Immature natural killer cell (primary cell): Measurements from ENCODE around the gene AMPD1. TPM values are rescaled to one million over a fixed set of nuclear protein-coding genes. Genes with fewer than 3 reads are reported as not detected.

ENCODE experiments used
- DNase-seq, 3 donors: peaks; one replicate each; pipeline ENCODE4 v3.0.0; 2022; ENCODE audit warnings: mixed read lengths in 1 of 3
- H3K27ac Mint-ChIP-seq, 6 donors: one replicate each; pipeline ENCODE4 v1.8.0; 2020; ENCODE audit warnings: mixed read lengths in 6 of 6, mild to moderate bottlenecking in 5 of 6, inconsistent platforms in 4 of 6, moderate library complexity in 3 of 6
- H3K27me3 Mint-ChIP-seq, 3 donors: one replicate each; pipeline ENCODE4 v1.8.0; 2020 to 2021; ENCODE audit warnings: low read depth in 3 of 3, mild to moderate bottlenecking in 3 of 3, mixed read lengths in 3 of 3, moderate library complexity in 3 of 3, inconsistent platforms in 1 of 3
- H3K36me3 Mint-ChIP-seq, 3 donors: one replicate each; pipeline ENCODE4 v1.8.0; 2020; ENCODE audit warnings: mixed read lengths in 3 of 3, inconsistent platforms in 2 of 3, mild to moderate bottlenecking in 2 of 3
- H3K4me1 Mint-ChIP-seq, 2 donors: one replicate each; pipeline ENCODE4 v1.8.0; 2020; ENCODE audit warnings: inconsistent platforms in 2 of 2, mild to moderate bottlenecking in 2 of 2, mixed read lengths in 2 of 2, moderate library complexity in 1 of 2
- H3K4me3 Mint-ChIP-seq, 5 donors: one replicate each; pipeline ENCODE4 v1.8.0; 2020; ENCODE audit warnings: mild to moderate bottlenecking in 5 of 5, mixed read lengths in 5 of 5, inconsistent platforms in 3 of 5, moderate library complexity in 3 of 5
- H3K9me3 Mint-ChIP-seq, 6 donors: one replicate each; pipeline ENCODE4 v1.8.0; 2020; ENCODE audit warnings: mild to moderate bottlenecking in 6 of 6, mixed read lengths in 6 of 6, inconsistent platforms in 4 of 6, moderate library complexity in 3 of 6
- polyA plus RNA-seq, 3 donors: library from polyadenylated mRNA; unstranded; fragments of 300-500 nt; fragmentation: Illumina TruSeq; gene quantifications; one replicate each; pipeline ENCODE4 v1.2.3, GENCODE V29; 2021

Gene AMPD1
- polyA plus RNA-seq, 3 donors from 2014 or later: not detected

DNA sequence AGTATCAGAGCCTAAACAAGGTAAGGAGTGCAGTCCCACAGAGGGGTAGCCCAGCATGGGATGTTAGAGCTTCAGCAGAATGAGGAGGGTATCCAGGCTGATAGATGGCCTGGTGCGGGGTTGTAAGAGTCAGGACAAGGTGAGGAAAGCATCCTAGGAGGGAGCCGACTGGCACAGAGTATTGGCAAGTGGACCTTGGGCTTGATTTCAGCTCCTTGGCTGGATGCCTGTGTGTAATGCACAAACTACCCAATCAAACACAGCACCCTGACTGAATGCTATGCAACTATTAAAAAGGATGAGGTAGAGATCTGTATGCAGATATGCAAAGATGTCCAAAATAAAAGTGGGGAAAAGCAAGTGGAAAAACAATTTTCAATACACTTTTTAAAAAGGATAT is 43.5 kb downstream of the AMPD1 start:
- Mint-ChIP-seq H3K4me1 (no peaks in the 10 kb centered on the region), H3K9me3 (no peaks in the 10 kb centered on the region), H3K4me3 (no peak overlapping the region), H3K27ac (no peak overlapping the region), H3K36me3 (no peaks in the 10 kb centered on the region), H3K27me3 (peaks cover 0 to 2% (median 1%) of the 10 kb centered on the region in 3 donors)
- no peak for DNase-seq

DNA sequence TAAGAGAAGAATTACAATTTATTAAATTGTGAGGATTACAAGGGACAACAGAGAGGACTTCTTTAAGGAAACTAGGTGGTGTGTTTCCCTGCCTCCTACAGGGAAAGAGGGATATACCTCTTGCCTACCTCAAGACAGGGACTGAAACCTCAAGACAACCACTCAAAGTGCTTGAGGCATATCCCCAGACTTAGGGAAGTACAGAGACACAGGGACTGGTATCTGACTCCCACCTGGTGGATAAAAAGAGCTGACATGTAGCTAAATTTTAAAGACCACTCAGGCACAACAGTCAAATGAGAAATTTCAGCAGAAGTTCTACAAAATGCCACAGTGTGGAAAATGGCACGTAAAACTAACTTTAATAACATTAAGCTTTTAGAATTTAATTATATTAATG is 46.8 kb downstream of the AMPD1 start:
- Mint-ChIP-seq H3K4me1 (no peaks in the 10 kb centered on the region), H3K9me3 (no peaks in the 10 kb centered on the region), H3K27ac (no peak overlapping the region), H3K27me3 (peaks cover 0 to 1% (median 0%) of the 10 kb centered on the region in 3 donors), H3K4me3 (no peak overlapping the region), H3K36me3 (no peaks in the 10 kb centered on the region)
- no peak for DNase-seq

DNA sequence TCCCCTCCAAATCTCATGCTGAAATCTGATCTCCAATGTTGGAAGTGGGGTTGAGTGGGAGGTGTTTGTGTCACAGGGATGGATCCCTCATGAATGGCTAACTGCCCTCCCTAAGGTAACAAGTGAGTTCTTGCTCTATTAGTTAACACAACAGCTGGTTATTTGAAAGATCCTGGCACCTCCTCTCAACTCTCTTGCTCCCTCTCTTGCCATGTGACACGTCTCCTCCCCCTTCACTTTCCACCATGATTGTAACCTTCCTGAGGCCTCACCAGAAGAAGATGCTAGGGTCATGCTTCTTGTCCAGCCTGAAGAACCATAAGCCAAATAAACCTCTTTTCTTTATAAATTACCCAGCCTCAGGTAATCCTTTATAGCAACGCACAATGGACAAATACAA is 54.0 kb downstream of the AMPD1 start:
- Mint-ChIP-seq H3K4me1 (no peaks in the 10 kb centered on the region), H3K9me3 (no peaks in the 10 kb centered on the region), H3K27me3 (peaks cover 0 to 6% (median 4%) of the 10 kb centered on the region in 3 donors), H3K36me3 (no peaks in the 10 kb centered on the region), H3K27ac (no peak overlapping the region), H3K4me3 (no peak overlapping the region)
- DNase-seq: no peak

DNA sequence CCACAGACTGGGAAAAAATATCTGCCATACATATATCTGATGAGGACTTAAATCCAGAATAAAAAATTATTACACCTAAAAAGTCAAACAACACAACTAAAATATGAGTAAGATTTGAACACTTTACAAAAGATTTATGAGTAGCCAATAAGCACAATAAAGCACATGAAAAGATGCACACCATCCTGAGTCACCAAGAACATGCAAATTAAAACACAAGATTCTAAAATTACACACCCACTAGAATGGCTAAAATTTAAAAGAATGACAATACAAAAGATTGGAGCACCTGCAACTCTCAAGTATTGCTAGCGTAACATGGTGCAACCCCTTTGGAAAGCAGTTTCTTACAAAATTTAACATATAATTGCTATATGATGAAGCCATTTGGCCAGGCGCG is 56.4 kb downstream of the AMPD1 start:
- no peak for DNase-seq
- no peaks in the 10 kb centered on the region for H3K4me1 Mint-ChIP-seq
- no peaks in the 10 kb centered on the region for H3K36me3 Mint-ChIP-seq
- H3K4me3 Mint-ChIP-seq: no peak overlapping the region
- H3K9me3 Mint-ChIP-seq: no peaks in the 10 kb centered on the region
- H3K27me3 Mint-ChIP-seq: peaks cover 2 to 9% (median 6%) of the 10 kb centered on the region in 3 donors
- H3K27ac Mint-ChIP-seq: no peak overlapping the region

DNA sequence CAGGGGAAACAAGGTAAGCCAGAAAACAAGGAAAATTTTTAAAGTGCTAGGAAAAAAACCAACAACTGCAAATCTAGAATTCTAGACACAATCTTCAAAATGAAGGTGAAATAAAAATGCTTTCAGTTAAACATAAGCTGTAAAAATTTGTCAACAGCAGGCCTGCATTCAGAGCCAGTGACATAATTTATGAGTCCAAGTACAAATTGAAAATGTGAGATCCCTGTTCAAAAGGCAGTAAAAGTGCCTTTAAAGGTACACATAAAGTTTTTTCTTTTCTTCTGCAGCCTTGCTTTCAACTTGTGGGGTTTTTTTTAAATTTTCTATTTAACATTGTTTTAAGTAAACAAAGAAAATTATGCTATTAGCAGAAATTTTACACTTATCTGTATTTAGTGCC is 62.9 kb downstream of the AMPD1 start:
- Mint-ChIP-seq H3K9me3 (peaks cover 0 to 6% (median 5%) of the 10 kb centered on the region in 6 donors), H3K4me3 (no peak overlapping the region), H3K36me3 (no peaks in the 10 kb centered on the region), H3K27me3 (peaks cover 4 to 10% (median 8%) of the 10 kb centered on the region in 3 donors), H3K4me1 (no peaks in the 10 kb centered on the region), H3K27ac (no peak overlapping the region)
- no peak for DNase-seq

DNA sequence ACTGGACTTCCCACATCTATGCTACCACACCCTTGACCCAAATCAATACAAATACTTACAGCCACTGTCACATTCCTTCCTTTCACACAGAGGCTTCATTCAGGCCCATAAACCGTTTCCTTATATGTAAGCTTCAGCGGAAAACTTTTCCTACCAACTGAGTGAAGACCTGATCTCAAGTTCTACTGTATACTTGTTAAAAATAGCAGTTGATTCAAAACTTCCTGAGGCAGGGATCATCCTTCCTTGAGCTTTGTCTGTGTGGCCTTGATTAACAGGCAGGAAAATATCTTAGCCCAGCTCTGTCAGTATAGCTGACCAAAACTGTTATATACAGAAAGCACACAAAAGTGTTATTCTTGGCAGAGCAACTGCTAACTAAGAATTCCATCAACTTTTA is 68.2 kb downstream of the AMPD1 start:
- Mint-ChIP-seq H3K4me3 (no peak overlapping the region), H3K36me3 (no peaks in the 10 kb centered on the region), H3K27me3 (peaks cover 2 to 8% (median 7%) of the 10 kb centered on the region in 3 donors), H3K9me3 (peaks cover 0 to 6% (median 4%) of the 10 kb centered on the region in 6 donors), H3K4me1 (no peaks in the 10 kb centered on the region), H3K27ac (no peak overlapping the region)
- no peak for DNase-seq

DNA sequence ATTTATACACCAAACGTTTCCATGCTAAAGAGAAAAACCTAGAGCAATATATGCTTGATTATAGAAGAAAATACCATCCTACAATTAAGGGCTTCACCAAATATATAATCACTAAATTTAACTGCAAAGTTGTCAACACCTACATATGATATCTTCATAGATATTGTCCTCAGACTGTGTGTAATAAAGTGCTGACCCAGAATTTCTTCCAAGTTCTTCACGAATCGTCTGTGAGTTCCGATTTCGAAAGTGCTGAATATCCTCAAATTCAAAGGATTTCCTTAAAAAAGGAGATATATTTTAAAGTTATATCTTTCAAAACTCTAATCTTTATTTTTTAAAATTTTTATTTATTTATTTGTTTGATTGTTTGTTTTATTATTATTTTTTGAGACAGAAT is 72.0 kb downstream of the AMPD1 start:
- no peak for DNase-seq
- no peak overlapping the region for H3K27ac Mint-ChIP-seq
- no peaks in the 10 kb centered on the region for H3K9me3 Mint-ChIP-seq
- no peaks in the 10 kb centered on the region for H3K4me1 Mint-ChIP-seq
- H3K4me3 Mint-ChIP-seq: no peak overlapping the region
- H3K36me3 Mint-ChIP-seq: peaks cover 0 to 1% (median 0%) of the 10 kb centered on the region in 3 donors
- H3K27me3 Mint-ChIP-seq: peaks cover 0 to 6% (median 0%) of the 10 kb centered on the region in 3 donors

Other genes starting within 250 kb of the AMPD1 start
- 10 to 100 TPM; 17.3 to 43.3 (median 28.0) TPM for gene TRIM33, start 184.3 kb downstream of the AMPD1 start, polyA plus RNA-seq
- 100 to 1,000 TPM in 1 of 3 donors, 10 to 100 TPM in 2; 91.5 to 159 (median 99.2) TPM for gene BCAS2, start 113.9 kb downstream of the AMPD1 start, polyA plus RNA-seq
- under 1 TPM; 0.28 to 0.81 (median 0.54) TPM for gene DENND2C, start 25.5 kb downstream of the AMPD1 start, polyA plus RNA-seq
- gene NRAS, start 21.2 kb upstream of the AMPD1 start, polyA plus RNA-seq: 10 to 100 TPM; 34.0 to 35.6 (median 34.9) TPM
- gene CSDE1, start 62.4 kb upstream of the AMPD1 start, polyA plus RNA-seq: 100 to 1,000 TPM; 223 to 269 (median 257) TPM
- 10 to 100 TPM; 32.8 to 50.4 (median 37.9) TPM for gene SIKE1, start 85.1 kb upstream of the AMPD1 start, polyA plus RNA-seq
- gene SYCP1, start 159.3 kb upstream of the AMPD1 start, polyA plus RNA-seq: not detected